Neural cell (in vitro differentiated cells): ENCODE data around the gene NEK10. TPM values are rescaled to one million over a fixed set of nuclear protein-coding genes. Genes with fewer than 3 reads are reported as not detected.

Experiments used
- H2AFZ ChIP-seq: fragments of 200-600, 300-800 bp; sonication (generic), shearing (Covaris generic); 2 replicates; pipeline ENCODE4 v1.6.0; 2014; ENCODE audit warnings: low read depth, mild to moderate bottlenecking, antibody characterized with exemption, low read length, moderate library complexity
- H3F3A ChIP-seq: fragments of 200-600 bp; shearing (Covaris generic); 2 replicates; pipeline ENCODE4 v1.6.1; 2016; ENCODE audit warnings: mild to moderate bottlenecking, moderate library complexity, mixed read lengths, antibody characterized with exemption, low read length; ENCODE audit not compliant: insufficient read depth, poor library complexity, severe bottlenecking
- H3K27ac ChIP-seq: fragments of 200-600, 300-800 bp; sonication (generic), shearing (Covaris generic); 2 replicates; pipeline ENCODE4 v1.5.1; 2014; ENCODE audit warnings: mild to moderate bottlenecking, low read length, moderate library complexity
- H3K27me3 ChIP-seq: fragments of 300-800, 200-600 bp; sonication (generic), shearing (Covaris generic); 2 replicates; pipeline ENCODE4 v1.6.0; 2014; ENCODE audit warnings: mild to moderate bottlenecking, low read depth, low read length, moderate library complexity; ENCODE audit not compliant: insufficient read depth
- H3K36me3 ChIP-seq: fragments of 300-800, 200-600 bp; sonication (generic), shearing (Covaris generic); 2 replicates; pipeline ENCODE4 v1.5.1; 2014; ENCODE audit warnings: mild to moderate bottlenecking, antibody characterized with exemption, low read length, moderate library complexity; ENCODE audit not compliant: insufficient read depth
- H3K4me2 ChIP-seq: fragments of 300-800, 200-600 bp; sonication (generic), shearing (Covaris generic); 2 replicates; pipeline ENCODE4 v1.6.0; 2014; ENCODE audit warnings: mild to moderate bottlenecking, low read length
- H3K4me3 ChIP-seq: fragments of 300-800, 200-600 bp; sonication (generic), shearing (Covaris generic); 2 replicates; pipeline ENCODE4 v1.5.1; 2014; ENCODE audit warnings: mild to moderate bottlenecking, low read length, moderate library complexity
- H3K79me2 ChIP-seq: fragments of 200-600 bp; shearing (Covaris generic); replicated peaks from 2 replicates; pipeline ENCODE4 v1.6.0; 2014; ENCODE audit warnings: mild to moderate bottlenecking, low read length, moderate library complexity; ENCODE audit not compliant: insufficient read depth
- H3K9ac ChIP-seq: fragments of 300-800, 200-600 bp; sonication (generic), shearing (Covaris generic); 2 replicates; pipeline ENCODE4 v1.6.1; 2016; ENCODE audit warnings: mild to moderate bottlenecking, low read length, mixed read lengths
- H3K9me2 ChIP-seq: fragments of 200-600 bp; shearing (Covaris generic); 2 replicates; pipeline ENCODE4 v1.6.1; 2016; ENCODE audit warnings: mild to moderate bottlenecking, low read length, mixed read lengths; ENCODE audit not compliant: insufficient read depth
- H3K9me3 ChIP-seq: fragments of 200-600, 300-800 bp; sonication (generic), shearing (Covaris generic); 2 replicates; pipeline ENCODE4 v1.6.1; 2016; ENCODE audit warnings: mild to moderate bottlenecking, mixed run types, low read length, moderate library complexity, mixed read lengths
- H4K20me1 ChIP-seq: fragments of 200-600 bp; shearing (Covaris generic); 2 replicates; pipeline ENCODE4 v1.6.1; 2016; ENCODE audit warnings: mild to moderate bottlenecking, mixed run types; ENCODE audit not compliant: insufficient read depth
- CTCF ChIP-seq: fragments of 450-650 bp; IDR thresholded peaks from 2 replicates; pipeline ENCODE4 v1.5.1; 2014; ENCODE audit warnings: antibody characterized with exemption, mild to moderate bottlenecking, moderate library complexity; ENCODE audit not compliant: poor library complexity, severe bottlenecking
- EP300 ChIP-seq: fragments of 450-650 bp; conservative IDR thresholded peaks from 2 replicates; pipeline ENCODE4 v1.6.1; 2014; ENCODE audit warnings: antibody characterized with exemption, mild to moderate bottlenecking, moderate library complexity; ENCODE audit not compliant: poor library complexity, severe bottlenecking
- EZH2 ChIP-seq: fragments of 200-600, 300-800 bp; shearing (Covaris generic), sonication (generic); IDR thresholded peaks from 2 replicates; pipeline ENCODE4 v1.6.1; 2014; ENCODE audit warnings: antibody characterized with exemption, low read length, borderline replicate concordance, mild to moderate bottlenecking; ENCODE audit not compliant: insufficient read depth, poor library complexity, severe bottlenecking
- MXI1 ChIP-seq: fragments of 450-650 bp; conservative IDR thresholded peaks from 2 replicates; pipeline ENCODE4 v1.6.1; 2014; ENCODE audit warnings: antibody characterized with exemption, mild to moderate bottlenecking; ENCODE audit not compliant: poor library complexity, severe bottlenecking
- POLR2AphosphoS5 ChIP-seq: IDR thresholded peaks from 2 replicates; pipeline ENCODE4 v1.6.1; 2012
- RAD21 ChIP-seq: fragments of 450-650 bp; conservative IDR thresholded peaks from 2 replicates; pipeline ENCODE4 v1.6.1; 2014; ENCODE audit warnings: antibody characterized with exemption, mild to moderate bottlenecking, moderate library complexity
- REST ChIP-seq: IDR thresholded peaks from 2 replicates; pipeline ENCODE4 v1.6.1; 2012; ENCODE audit warnings: borderline replicate concordance
- SMC3 ChIP-seq: fragments of 450-650 bp; conservative IDR thresholded peaks from 2 replicates; pipeline ENCODE4 v1.6.1; 2014; ENCODE audit warnings: antibody characterized with exemption, mild to moderate bottlenecking, moderate library complexity; ENCODE audit not compliant: poor library complexity
- TAF1 ChIP-seq: IDR thresholded peaks from 2 replicates; pipeline ENCODE4 v1.6.1; 2012; ENCODE audit warnings: low read depth
- polyA plus RNA-seq: library from polyadenylated mRNA; depleted of rRNA; stranded (reverse); fragments of >200 nt; gene quantifications from 2 replicates; pipeline ENCODE4 v1.2.3, GENCODE V29; 2014

The NEK10 gene
- polyA plus RNA-seq, 1 donor from 2014 or later, result 17.6 TPM

- no peaks in the 10 kb centered on the region for H3F3A ChIP-seq
- TF ChIP-seq TAF1 (no peak), POLR2AphosphoS5 (no peak), EZH2 (no peak), RAD21 (no peak), EP300 (no peak), SMC3 (no peak), MXI1 (no peak), REST (no peak), CTCF (no peak)
- H3K4me2 ChIP-seq, result no peak overlapping the region
- no peak overlapping the region for H3K9ac ChIP-seq
- H3K4me3 ChIP-seq, result no peak overlapping the region
- H3K9me3 ChIP-seq, result no peaks in the 10 kb centered on the region
- no peaks in the 10 kb centered on the region for H3K9me2 ChIP-seq
- no peak overlapping the region for H3K27ac ChIP-seq
- H3K27me3 ChIP-seq, result no peaks in the 10 kb centered on the region
- no peaks in the 10 kb centered on the region for H3K36me3 ChIP-seq
- no peaks in the 10 kb centered on the region for H3K79me2 ChIP-seq
- no peaks in the 10 kb centered on the region for H4K20me1 ChIP-seq
- H2AFZ ChIP-seq, result no peak overlapping the region
These were observed 253.8 kb downstream of the NEK10 start for GRCh38 chr3:27115352-27115751.

- Histone ChIP-seq H3K79me2 (no peaks in the 10 kb centered on the region), H4K20me1 (no peaks in the 10 kb centered on the region), H3K36me3 (no peaks in the 10 kb centered on the region), H3K4me2 (no peak overlapping the region), H3K9ac (no peak overlapping the region), H2AFZ (no peak overlapping the region), H3K9me2 (no peaks in the 10 kb centered on the region), H3F3A (no peaks in the 10 kb centered on the region), H3K27me3 (no peaks in the 10 kb centered on the region), H3K9me3 (no peaks in the 10 kb centered on the region), H3K4me3 (no peak overlapping the region), H3K27ac (no peak overlapping the region)
- TF ChIP-seq POLR2AphosphoS5 (no peak), CTCF (no peak), MXI1 (no peak), TAF1 (no peak), SMC3 (no peak), EZH2 (no peak), REST (no peak)
These were observed 254.5 kb downstream of the NEK10 start for GRCh38 chr3:27114684-27115083.
